ENCODE measurements around the gene ELK1. TPM values are rescaled to one million over a fixed set of nuclear protein-coding genes. Genes with fewer than 3 reads are reported as not detected.

ELK1 gene
- total and polyA plus RNA-seq, 10 of the 15 experiments (the other 5 are each of a cell fraction or from before 2014, with no cell fraction given): 4.1 to 55.5 (median 32.9) TPM

- H3K36me3 ChIP-seq (ENCODE audit: control insufficient read depth in 2 of 2, insufficient read depth in 2 of 2, low read length in 1 of 2): no peaks in the 10 kb centered on the region
- H3K27ac ChIP-seq (ENCODE audit: control insufficient read depth, insufficient read depth): no peak overlapping the region
- ChIA-PET RAD21 (ENCODE audit: unreplicated experiment) (no interaction called here), POLR2A (no interaction called here), SMC1A (ENCODE audit: uncharacterized antibody, unreplicated experiment) (interaction anchor here (0.7 kb wide), 1 partner anchor 162 kb away, joined by 3 read pairs; no protein-coding TSS in a partner anchor), CTCF (no interaction called here)
- FAIRE-seq (no peak), DNase-seq (ENCODE audit: low read depth, low spot score) (no peak), ATAC-seq (no peak)
- no peaks in the 10 kb centered on the region for H3K27me3 ChIP-seq (replicated peaks in 1 of 2; ENCODE audit: control insufficient read depth in 2 of 2, insufficient read depth in 2 of 2, low read length in 1 of 2)
- intact Hi-C loops (cut with micrococcal nuclease; ENCODE audit: unreplicated experiment) (no loop called here), in situ Hi-C loops (cut with MboI) (no loop called here)
- no TSS peak for BruUV-seq (replicated peaks)
- 43% methylated on average over 2 of the region's 2 CpGs for WGBS (ENCODE audit: insufficient coverage, insufficient replicate concordance, low lambda C conversion rate, missing lambda C conversion rate)
- no peak overlapping the region for H3K4me3 ChIP-seq
- no peaks in the 10 kb centered on the region for H4K20me1 ChIP-seq (ENCODE audit: control insufficient read depth, insufficient read depth)
- no peak overlapping the region for H2AFZ ChIP-seq (ENCODE audit: control insufficient read depth, low read depth, low read length)
- no peak for TF ChIP-seq CBFB (IDR thresholded peaks at IDR 0.05; ENCODE audit: low read depth)
- no peak for TF ChIP-seq ZNF274 (IDR thresholded peaks at IDR 0.05; ENCODE audit: insufficient read depth, insufficient read length)
- no peak for TF ChIP-seq SKIL (IDR thresholded peaks at IDR 0.05; ENCODE audit: low read depth, poor library complexity, severe bottlenecking)
- TF ChIP-seq YY1 (IDR thresholded peaks at IDR 0.05; ENCODE audit: low read depth, low read length): no peak
- no peak for TF ChIP-seq EED (IDR thresholded peaks at IDR 0.05; ENCODE audit: low read depth)
- no peak for TF ChIP-seq SPI1 (IDR thresholded peaks at IDR 0.05; ENCODE audit: borderline replicate concordance, insufficient read depth, low read depth, low read length)
- no peak for TF ChIP-seq CREB1 (IDR thresholded peaks at IDR 0.05; ENCODE audit: low read depth)
- no peak for TF ChIP-seq ZBTB33 (IDR thresholded peaks at IDR 0.05)
- TF ChIP-seq SREBF2 (IDR thresholded peaks at IDR 0.05; ENCODE audit: low read length): no peak
- TF ChIP-seq SRF (IDR thresholded peaks at IDR 0.05; ENCODE audit: low read depth in 2 of 2, low read length in 2 of 2): no peak
- no peaks in the 10 kb centered on the region for H3K9me3 ChIP-seq (replicated peaks; ENCODE audit: control insufficient read depth, insufficient read depth, low read length)
- no peak overlapping the region for H3K9ac ChIP-seq (ENCODE audit: control insufficient read depth, insufficient read depth, low read length)
- no peak overlapping the region for H3K4me2 ChIP-seq (ENCODE audit: control insufficient read depth, insufficient read depth)
- H3K4me1 ChIP-seq (ENCODE audit: control insufficient read depth, insufficient read depth, low read length): no peaks in the 10 kb centered on the region
- no peaks in the 10 kb centered on the region for H3K79me2 ChIP-seq (ENCODE audit: control insufficient read depth, insufficient read depth, low read length)
Measured at GRCh38 chrX:47690175-47690574, 39.8 kb upstream of the ELK1 start.
